Measurements from ENCODE around the gene SEMA3F. TPM values are rescaled to one million over a fixed set of nuclear protein-coding genes. Genes with fewer than 3 reads are reported as not detected.

SEMA3F gene
- total RNA-seq, 3 donors from 2014 or later: 10.7 to 15.3 (median 14.6) TPM

DNA sequence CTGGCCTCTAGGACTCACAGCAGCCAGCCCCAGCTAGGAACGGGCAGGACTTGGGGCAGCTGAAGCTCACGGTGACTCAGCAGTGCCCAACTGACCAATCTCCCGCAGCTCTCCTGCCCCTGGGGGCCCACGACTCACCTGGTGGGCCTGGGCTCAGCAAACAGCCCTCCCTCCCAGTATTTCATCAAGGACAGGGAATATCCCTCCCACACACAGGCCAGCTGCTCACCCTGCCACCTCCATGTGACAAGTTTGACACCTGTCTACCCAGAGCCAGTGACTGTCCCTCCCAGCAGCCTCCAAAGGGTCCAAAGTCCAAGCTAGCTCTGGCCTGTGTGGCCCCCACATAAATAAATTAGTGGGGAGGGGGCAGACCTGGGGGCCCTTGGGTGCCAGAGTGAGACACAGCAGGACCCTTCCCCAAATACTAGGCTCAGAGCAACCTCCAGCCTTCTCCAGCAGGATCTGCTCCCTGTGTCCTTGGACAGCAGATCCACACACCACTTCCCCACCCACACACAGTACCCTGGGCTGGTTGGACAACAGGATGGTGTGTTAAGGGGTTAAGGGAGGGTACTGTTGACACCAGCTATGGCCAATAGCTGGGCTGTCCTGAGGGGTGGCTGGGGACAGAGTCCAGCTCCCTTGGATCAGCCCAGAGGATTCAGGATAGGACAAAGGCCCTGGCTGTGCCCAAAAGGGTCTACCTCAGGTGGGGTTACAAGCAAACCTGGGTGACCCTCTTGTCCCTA is 40.6 kb downstream of the SEMA3F start:
- DNase-seq (no peak), ATAC-seq (peak; percentile 31)
- Histone ChIP-seq H3K36me3 (ENCODE audit: low read depth) (no peaks in the 10 kb centered on the region), H3K4me1 (ENCODE audit: low read depth) (peaks cover 6% of the 10 kb centered on the region), H3K9me3 (no peaks in the 10 kb centered on the region), H3K4me3 (no peak overlapping the region)
- intact Hi-C loops (cut with DNase I, micrococcal nuclease): loop anchor here (10.0 kb wide), 1 partner anchor 79 kb away; the partner anchor contains the start of gene LSMEM2 (in 2 of the 2)
- TF ChIP-seq, protein P1, sequence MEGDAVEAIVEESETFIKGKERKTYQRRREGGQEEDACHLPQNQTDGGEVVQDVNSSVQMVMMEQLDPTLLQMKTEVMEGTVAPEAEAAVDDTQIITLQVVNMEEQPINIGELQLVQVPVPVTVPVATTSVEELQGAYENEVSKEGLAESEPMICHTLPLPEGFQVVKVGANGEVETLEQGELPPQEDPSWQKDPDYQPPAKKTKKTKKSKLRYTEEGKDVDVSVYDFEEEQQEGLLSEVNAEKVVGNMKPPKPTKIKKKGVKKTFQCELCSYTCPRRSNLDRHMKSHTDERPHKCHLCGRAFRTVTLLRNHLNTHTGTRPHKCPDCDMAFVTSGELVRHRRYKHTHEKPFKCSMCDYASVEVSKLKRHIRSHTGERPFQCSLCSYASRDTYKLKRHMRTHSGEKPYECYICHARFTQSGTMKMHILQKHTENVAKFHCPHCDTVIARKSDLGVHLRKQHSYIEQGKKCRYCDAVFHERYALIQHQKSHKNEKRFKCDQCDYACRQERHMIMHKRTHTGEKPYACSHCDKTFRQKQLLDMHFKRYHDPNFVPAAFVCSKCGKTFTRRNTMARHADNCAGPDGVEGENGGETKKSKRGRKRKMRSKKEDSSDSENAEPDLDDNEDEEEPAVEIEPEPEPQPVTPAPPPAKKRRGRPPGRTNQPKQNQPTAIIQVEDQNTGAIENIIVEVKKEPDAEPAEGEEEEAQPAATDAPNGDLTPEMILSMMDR (IDR thresholded peaks at IDR 0.05): no peak

DNA sequence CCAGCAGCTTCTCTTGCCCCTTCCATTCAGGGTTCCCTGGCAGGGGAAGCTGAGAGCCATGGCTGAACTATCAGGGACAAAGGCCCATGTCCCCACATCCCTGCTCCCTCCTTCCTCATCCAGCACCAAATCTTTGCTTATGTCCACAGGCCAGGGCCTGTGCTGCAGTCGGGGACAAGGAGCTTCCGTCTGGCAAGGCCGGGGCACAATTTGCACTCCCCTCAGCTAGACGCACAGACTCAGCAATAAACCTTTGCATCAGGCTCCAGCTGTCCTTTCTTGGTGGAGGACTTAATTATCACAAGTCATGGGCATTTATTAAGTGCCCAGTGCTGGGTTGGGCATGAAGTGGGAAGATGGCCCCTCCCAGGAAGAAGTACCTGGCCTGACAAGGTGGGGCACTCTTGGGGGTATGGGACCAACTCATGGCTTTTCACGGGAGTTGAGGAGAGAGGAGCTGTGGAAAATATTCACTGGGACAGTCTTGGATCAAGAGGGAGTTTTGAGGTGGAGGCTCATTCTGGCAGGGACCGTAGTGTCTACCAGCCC is 41.2 kb downstream of the SEMA3F start:
- DNase-seq (no peak), ATAC-seq (no peak)
- TF ChIP-seq, protein P1 (IDR thresholded peaks at IDR 0.05): no peak
- H3K4me3 ChIP-seq: no peak overlapping the region
- peaks cover 6% of the 10 kb centered on the region for H3K4me1 ChIP-seq (ENCODE audit: low read depth)
- H3K9me3 ChIP-seq: no peaks in the 10 kb centered on the region
- intact Hi-C loops (cut with DNase I, micrococcal nuclease): loop anchor here (10.0 kb wide), 1 partner anchor 78 kb away; the partner anchor contains the start of gene LSMEM2 (in 2 of the 2)
- H3K36me3 ChIP-seq (ENCODE audit: low read depth): no peaks in the 10 kb centered on the region

DNA sequence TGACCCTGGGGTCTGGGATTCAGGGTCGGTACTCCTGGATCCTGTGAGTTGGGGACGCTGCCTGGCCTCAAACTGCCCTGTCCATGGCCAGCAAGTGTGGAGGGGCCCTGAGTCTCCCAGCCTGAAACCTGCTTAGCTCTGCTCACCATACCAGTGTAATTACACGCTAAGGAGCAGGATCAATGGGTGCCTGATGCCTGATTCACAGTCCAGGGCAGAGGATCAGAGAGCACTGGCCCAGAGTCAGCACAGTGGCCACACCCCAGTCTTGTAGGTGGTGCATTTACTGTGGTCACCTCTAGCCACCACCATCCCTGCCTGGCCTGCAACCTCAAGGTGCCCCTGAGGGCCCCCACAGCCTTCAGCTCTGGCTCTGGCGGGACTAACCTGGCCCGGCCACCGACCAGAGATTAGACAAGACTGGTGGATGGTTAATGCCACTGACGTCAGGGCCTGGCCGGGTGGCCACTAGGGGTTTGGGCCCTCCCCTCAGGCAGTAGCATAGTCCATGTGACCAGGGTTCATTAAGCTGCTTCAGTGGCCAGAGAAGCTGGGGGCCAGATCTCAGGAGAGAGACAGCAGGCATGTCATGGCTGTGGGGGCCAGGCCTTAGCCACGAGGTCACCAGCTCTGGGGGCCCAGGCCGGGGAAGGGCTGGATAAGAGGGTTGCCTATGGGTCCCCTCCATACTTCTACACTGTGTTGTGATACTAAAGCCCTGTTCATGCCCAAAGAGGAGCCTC is 46.6 kb downstream of the SEMA3F start:
- H3K4me1 ChIP-seq (ENCODE audit: low read depth): peaks cover 11% of the 10 kb centered on the region
- DNase-seq (no peak), ATAC-seq (peak; percentile 16)
- no peaks in the 10 kb centered on the region for H3K36me3 ChIP-seq (ENCODE audit: low read depth)
- H3K4me3 ChIP-seq: no peak overlapping the region
- H3K9me3 ChIP-seq: no peaks in the 10 kb centered on the region
- TF ChIP-seq, protein P1 (IDR thresholded peaks at IDR 0.05): no peak
- intact Hi-C loops (cut with DNase I, micrococcal nuclease): no loop called here

DNA sequence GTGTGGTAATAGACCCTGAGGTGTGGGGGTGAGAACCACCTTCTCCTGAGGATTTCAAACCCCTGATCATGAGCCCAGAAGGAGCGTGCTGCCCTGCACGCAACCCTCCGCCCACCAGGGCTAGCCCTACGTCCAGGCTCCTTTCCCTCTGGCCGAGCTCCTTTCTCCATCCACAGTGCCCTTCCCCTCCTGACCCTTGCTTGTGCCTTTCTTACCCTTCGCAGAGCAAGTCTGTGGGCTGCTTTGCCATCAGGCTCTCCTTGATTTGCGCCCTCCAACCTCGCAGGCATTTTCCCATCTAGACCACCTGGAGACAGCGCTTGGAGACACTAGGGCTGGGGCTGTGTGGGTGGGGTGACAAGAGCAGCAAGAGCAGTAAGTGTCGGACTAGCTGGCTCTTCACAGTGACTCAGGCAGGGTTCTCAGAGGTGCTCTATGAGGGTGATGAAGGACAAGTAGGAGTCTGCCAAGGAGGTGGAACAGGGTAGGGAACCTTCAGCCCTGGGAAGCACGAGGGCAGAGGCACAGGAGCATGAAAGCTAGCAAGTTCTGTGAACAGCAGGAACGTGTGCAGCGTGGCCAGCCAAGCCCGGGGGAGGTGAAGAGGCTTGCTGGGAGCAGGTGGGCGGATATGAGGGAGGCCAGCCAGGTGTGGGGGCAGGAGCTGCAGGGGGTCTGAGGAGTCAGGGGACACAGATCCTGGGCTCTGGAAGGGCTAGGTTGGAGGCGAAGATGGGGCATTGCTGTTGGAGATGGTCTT is 47.4 kb downstream of the SEMA3F start:
- H3K36me3 ChIP-seq (ENCODE audit: low read depth): no peaks in the 10 kb centered on the region
- ATAC-seq (no peak), DNase-seq (no peak)
- no peaks in the 10 kb centered on the region for H3K9me3 ChIP-seq
- H3K4me3 ChIP-seq: no peak overlapping the region
- H3K4me1 ChIP-seq (ENCODE audit: low read depth): peaks cover 11% of the 10 kb centered on the region
- intact Hi-C loops (cut with DNase I, micrococcal nuclease): no loop called here
- TF ChIP-seq, protein P1 (IDR thresholded peaks at IDR 0.05): no peak

DNA sequence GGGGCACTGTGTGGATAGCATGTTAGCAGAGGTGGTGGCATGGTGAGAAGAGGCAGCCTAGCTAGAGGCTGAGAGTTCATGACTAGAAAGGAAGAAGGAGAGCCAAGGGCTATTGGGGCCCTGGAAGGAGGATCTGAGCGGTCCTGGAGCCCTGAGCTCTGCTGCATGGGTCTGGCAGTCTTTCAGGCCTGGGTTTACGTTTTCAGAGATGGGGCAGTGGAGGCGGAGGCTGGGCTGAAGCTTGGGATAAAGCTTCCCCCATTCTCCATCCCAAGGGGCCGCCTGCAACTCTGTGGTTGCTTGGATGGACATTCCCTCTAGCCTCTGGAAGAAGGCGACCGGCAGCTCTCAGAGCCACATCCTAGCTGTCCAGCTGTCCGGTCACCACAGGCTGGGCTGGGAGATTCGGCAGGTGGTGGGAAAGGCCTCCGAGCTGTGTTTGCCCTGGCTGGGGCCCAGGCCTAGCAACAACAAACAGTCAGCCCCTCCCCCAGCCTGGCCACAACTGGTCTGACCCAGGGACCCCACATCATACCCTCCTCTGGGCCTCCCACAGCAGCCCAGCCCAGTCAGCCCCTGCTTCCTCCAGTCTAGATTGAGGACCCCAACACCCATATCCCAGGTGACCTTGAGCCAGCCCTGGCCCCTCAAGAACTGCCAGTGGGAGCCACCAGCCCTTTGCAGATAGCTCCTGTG is 48.1 kb downstream of the SEMA3F start:
- no peak for ATAC-seq

More for the DNA sequence above, 48.1 kb downstream of the SEMA3F start:
- no peaks in the 10 kb centered on the region for H3K36me3 ChIP-seq (ENCODE audit: low read depth)
- intact Hi-C loops (cut with DNase I, micrococcal nuclease): no loop called here
- no peak overlapping the region for H3K4me3 ChIP-seq
- no peaks in the 10 kb centered on the region for H3K9me3 ChIP-seq
- peaks cover 11% of the 10 kb centered on the region for H3K4me1 ChIP-seq (ENCODE audit: low read depth)
- TF ChIP-seq, protein P1 (IDR thresholded peaks at IDR 0.05): no peak
- no peak for DNase-seq
